Measurements from ENCODE around the gene MCFD2.

The MCFD2 gene

GRCh38 chr2:46915281-46915810 lies at the start of gene MCFD2:
MCFD2 (minus strand) TSS chr2:46915806; CDS start chr2:46909171, 6,635 bp downstream.
- DNase-seq, result peak; percentile 7

GRCh38 chr2:46964835-46965560 lies 49.4 kb upstream of the MCFD2 start:
- no peak for DNase-seq

DNA sequence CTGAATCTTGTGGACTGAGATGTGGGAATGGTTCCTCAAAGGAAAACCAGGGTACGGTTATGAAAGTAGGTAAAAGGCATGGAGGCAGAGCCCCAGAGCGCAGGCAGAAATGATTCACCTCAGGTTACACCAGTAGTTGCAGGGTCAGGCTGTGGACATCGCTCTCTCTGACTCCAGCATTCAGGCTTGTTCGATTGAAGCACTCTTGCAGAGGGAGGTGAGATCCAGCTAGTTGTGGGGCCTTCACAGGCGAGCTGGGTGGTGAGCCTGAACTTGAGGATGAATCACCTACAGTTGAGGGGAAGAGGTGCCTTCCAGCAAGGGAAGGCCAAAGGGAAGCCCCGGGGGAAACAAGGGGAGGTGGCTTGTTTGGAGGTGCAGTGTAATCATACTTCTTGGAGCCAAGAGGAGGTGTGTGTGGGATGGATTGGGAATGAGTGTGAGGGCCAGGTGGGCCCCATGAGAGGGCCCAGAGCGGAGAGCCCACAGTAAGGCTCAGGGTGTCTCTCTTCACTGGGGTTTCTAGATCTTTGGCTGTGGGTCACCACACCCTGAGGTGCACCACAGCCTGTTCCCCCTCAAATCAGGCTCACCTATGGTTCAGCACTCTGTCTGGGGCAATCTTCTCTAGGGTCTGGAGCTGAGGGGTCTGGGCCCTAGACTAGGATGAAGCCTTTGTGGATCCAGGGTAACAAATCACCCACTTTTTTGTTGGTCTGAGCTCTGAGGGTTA lies 48.5 kb upstream of the MCFD2 start:
- no peak for DNase-seq

- no peak for DNase-seq
Measured at GRCh38 chr2:46963210-46963609, 47.6 kb upstream of the MCFD2 start.

- DNase-seq, result no peak
Measured at GRCh38 chr2:46962751-46963150, 47.1 kb upstream of the MCFD2 start.

DNA sequence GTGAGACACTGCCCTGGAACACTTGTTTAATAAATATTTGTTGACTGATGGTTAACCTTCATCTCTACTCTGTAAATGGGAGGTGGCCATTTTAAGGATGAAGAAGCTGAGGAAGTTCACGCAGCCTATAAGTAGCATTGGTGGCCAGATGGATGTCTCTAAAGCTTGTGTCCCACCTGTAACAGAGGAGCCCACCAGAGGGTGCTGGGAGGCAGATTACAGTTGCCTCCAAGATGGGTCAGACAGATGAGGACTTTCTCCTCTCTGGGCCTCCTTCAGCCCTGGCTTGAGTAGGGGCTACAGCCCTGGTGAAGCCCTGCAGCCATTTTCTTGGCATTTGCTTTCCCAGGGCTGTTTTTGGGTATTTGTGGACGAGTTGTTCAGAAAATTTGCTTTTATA lies 45.0 kb upstream of the MCFD2 start:
- no peak for DNase-seq

- DNase-seq, result no peak
Measured at GRCh38 chr2:46958431-46959017, 42.9 kb upstream of the MCFD2 start.

- DNase-seq, result no peak
Measured at GRCh38 chr2:46956981-46957531, 41.5 kb upstream of the MCFD2 start.

- no peak for DNase-seq
Measured at GRCh38 chr2:46955764-46956163, 40.2 kb upstream of the MCFD2 start.

DNA sequence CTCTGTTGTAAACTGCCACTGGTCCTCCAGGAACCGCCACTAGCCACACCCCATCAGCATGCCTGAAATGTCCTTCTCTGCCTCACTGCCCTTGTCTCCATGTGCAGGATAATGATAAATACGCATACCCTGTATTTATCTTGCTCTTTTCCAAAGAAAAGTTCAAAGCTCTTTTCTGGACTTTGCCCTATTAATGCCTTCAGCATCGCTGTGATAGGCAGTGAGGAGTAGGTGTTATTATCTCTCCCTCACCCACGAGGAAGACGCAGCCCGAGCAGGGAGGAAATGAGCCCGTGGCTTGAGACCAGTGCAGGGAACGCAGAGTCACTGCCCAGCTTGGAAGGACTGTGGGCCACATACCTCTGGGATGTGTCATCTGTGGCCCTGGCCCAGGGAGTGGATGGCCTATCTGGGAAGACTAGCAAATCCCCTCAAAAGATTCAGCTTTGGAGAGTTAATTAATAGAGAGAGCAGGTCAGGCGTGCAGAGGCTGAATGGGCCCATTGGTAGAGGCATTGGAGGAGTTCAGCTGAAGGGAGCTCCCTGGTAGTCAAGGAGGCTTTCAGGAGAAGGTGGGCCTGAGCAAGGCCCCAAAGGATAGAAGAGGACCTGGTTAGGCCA lies 39.5 kb upstream of the MCFD2 start:
- no peak for DNase-seq

- DNase-seq, result no peak
Measured at GRCh38 chr2:46952171-46952570, 36.6 kb upstream of the MCFD2 start.

GRCh38 chr2:46951290-46952064 lies 35.9 kb upstream of the MCFD2 start:
- no peak for DNase-seq

DNA sequence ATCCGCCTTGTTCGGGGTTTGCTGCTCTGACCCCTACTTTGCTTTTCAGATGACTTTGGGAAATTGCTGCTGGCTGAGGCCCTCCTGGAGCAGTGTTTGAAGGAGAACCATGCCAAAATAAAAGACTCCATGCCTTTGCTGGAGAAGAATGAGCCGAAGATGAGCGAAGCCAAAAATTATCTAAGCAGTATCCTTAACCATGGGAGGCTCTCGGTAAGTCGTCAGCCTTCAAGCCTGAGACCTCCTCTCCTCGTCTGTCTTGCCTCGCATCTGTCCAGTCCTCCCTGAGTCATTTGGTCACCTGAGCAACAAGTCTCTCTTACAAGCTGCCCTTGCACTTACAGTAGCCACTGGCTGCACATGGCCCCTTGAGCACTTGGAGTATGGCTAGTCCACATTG lies 34.7 kb upstream of the MCFD2 start:
- no peak for DNase-seq

GRCh38 chr2:46947841-46948240 lies 32.2 kb upstream of the MCFD2 start:
- no peak for DNase-seq

GRCh38 chr2:46945671-46946070 lies 30.1 kb upstream of the MCFD2 start:
- no peak for DNase-seq

DNA sequence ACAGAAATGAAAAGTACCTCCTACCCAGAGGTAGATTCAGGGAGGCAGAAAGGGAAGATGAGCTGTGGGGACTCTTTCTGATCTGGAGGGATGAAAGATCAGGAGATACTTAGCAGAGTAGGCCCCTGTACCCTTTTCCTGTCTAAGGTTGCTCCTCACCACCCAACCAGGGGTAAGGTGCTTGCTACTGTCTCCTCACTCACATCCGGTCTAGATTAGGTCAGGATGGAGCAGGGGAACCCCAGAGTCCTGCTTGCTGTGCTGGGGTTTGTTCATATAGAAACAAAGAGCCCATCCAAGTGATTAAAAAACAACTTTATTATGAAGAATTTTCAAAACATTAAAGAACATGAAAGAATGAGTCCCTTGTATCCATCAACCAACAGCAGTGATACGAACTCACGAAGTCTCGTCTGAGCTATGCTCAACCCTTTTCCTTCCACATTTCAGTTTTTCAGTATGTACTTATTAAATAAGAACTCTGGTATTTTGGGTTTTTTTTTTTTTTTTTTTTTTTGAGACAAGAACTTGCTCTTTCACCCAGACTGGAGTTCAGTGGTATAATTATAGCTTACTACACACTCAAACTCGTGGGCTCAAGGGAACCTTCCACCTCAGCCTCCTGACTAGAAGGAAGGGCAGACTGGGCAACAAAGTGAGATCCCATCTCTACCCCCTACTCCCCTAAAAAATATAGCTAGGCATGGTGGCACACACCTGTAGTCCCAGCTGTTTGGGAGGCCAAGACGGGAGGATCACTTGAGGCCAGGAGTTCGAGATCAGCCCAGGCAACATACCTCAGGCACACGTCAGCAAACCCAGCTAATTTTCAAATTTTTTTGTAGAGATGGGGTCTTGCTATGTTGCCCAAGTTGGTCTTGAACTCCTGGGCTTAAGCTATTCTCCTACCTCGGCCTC lies 28.5 kb upstream of the MCFD2 start:
- DNase-seq, result peak; percentile 74

DNA sequence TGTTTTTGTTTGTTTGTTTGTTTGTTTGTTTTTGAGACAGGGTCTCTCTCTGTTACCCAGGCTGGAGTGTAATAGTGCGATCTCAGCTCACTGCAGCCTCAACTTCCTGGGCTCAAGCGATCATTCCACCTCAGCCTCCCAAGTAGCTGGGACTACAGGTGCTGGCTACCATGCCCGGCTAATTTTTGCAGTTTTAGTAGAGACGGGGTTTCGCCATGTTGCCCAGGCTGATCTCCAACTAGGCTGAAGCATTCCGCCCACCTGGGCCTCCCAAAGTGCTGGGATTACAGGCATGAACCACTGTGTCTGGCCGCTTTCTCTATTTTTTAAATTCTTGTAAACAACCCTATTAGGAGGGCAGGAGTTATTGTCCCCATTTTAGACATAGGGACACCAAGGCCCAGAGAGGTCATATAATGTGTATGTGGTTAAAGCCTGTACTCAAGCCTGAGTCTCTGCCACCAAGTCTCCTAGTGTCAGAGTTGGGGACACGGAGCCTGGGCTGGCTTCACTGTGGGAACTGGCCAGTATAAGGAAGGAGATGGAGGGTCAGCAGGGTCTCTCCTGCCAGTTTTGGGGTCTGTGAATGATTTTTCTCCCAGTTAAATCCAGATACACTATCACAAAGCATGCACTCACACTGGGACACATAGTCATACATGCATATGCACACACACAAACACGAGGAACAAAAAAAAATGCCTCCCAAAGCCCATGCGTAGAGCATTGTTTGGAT lies 27.5 kb upstream of the MCFD2 start:
- DNase-seq, result no peak

DNA sequence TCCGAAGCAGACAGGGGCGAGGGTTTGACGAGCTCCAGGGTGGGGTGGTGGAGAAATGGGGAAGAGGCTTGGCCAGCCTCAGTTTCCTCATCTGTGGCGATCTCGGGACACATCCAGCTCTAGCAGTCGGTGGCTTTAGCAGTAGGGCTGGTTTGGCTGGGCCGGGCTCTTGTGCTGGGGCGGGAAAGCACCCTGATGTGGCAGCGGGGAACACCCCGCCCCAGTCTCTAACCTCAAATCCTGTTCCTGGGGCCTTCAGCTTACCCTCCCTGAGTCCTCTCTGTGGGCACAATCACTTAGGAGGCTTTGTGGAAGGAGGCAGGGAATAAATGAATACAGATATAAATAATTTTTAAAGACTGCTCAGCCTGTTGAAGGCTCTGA lies 26.5 kb upstream of the MCFD2 start:
- peak; percentile 78 for DNase-seq

DNA sequence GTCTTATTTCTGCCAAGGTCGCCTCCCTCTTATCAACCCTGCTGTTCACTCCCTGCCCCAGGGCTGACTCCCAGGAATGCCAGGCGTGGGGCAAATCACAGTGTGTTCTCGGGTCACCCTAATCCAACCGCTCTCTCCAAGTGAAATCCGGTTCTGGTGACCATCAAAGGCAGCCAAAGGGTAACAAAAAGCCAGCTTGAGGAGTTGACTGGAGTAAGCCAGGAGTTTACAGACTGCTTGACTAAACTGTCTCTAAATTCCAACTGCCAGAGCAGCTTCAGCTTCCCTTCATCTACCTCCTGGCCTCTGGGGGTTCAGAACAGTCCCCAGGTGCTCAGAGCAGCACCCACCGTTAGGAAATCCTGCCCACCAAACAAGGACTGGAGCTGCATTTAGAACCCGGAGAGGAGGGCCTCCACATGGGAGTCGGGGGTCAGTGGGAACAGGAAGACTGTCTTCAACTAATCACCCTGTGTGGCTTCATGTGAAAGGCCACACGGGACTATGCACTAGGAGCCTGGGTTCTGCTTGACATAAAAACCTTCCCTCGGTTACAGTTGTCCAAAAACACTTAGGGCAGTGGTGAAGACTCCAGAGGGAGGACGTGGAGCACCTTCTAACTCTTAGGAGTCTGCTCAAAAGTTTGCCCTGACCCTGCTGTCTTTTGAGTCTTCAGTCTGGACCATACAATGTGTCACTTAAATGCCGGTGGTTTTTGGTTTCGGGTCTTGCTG lies 24.2 kb upstream of the MCFD2 start:
- DNase-seq, result no peak

GRCh38 chr2:46937471-46937901 lies 21.9 kb upstream of the MCFD2 start:
- DNase-seq, result no peak
